HG03457 (cell line): ENCODE measurements around the gene RTN4RL1.
"Not testable (repeated sequence)": the region's sequence is repeated elsewhere in the genome, so short reads cannot be mapped to it uniquely, and the experiment has no call there.

ENCODE experiments used
- ATAC-seq: cut with Tn5 transposase; IDR thresholded peaks from one replicate; pipeline ENCODE4 v1.9.1; 2021; ENCODE audit warnings: moderate number of reproducible peaks; ENCODE audit not compliant: unreplicated experiment

RTN4RL1 gene

GRCh38 chr17:2027528-2028233 lies 2.5 kb upstream of the RTN4RL1 start:
- no peak for ATAC-seq

GRCh38 chr17:2025622-2026309 lies 632 bp upstream of the RTN4RL1 start:
- no peak for ATAC-seq

- no peak for ATAC-seq
These were observed 438 bp downstream of the RTN4RL1 start for GRCh38 chr17:2024572-2025219.

- ATAC-seq = no peak
These were observed 1.2 kb downstream of the RTN4RL1 start for GRCh38 chr17:2023692-2024571.

GRCh38 chr17:2023256-2023655 lies 1.9 kb downstream of the RTN4RL1 start:
- ATAC-seq = no peak

GRCh38 chr17:2022647-2023240 lies 2.4 kb downstream of the RTN4RL1 start:
- no peak for ATAC-seq

- ATAC-seq = no peak
These were observed 4.4 kb downstream of the RTN4RL1 start for GRCh38 chr17:2020721-2021120.

GRCh38 chr17:2019723-2020122 lies 5.4 kb downstream of the RTN4RL1 start:
- ATAC-seq = no peak

GRCh38 chr17:2018716-2019510 lies 6.2 kb downstream of the RTN4RL1 start:
- ATAC-seq = no peak

- ATAC-seq = no peak
These were observed 7.7 kb downstream of the RTN4RL1 start for GRCh38 chr17:2017274-2017941.

GRCh38 chr17:2016494-2016893 lies 8.6 kb downstream of the RTN4RL1 start:
- ATAC-seq = no peak

GRCh38 chr17:2015314-2015713 lies 9.8 kb downstream of the RTN4RL1 start:
- ATAC-seq = no peak

GRCh38 chr17:2013994-2014317 lies 11.2 kb downstream of the RTN4RL1 start:
- ATAC-seq = no peak

- not testable (repeated sequence) for ATAC-seq
These were observed 11.7 kb downstream of the RTN4RL1 start for GRCh38 chr17:2013220-2013993.

GRCh38 chr17:2012499-2012898 lies 12.6 kb downstream of the RTN4RL1 start:
- no peak for ATAC-seq

- no peak for ATAC-seq
These were observed 13.4 kb downstream of the RTN4RL1 start for GRCh38 chr17:2011411-2012371.

- no peak for ATAC-seq
These were observed 15.4 kb downstream of the RTN4RL1 start for GRCh38 chr17:2009737-2010136.
